Measurements from ENCODE around the gene SLC20A1.

Gene SLC20A1

GRCh38 chr2:112687522-112687921, 41.8 kb downstream of the SLC20A1 start:
- Histone ChIP-seq H3K4me1 (ENCODE audit: low read length) (peaks cover 30% of the 10 kb centered on the region), H3K79me2 (ENCODE audit: low read length) (no peaks in the 10 kb centered on the region), H3K36me3 (replicated peaks; ENCODE audit: insufficient read depth, low read length) (no peaks in the 10 kb centered on the region), H3K27me3 (replicated peaks; ENCODE audit: insufficient read depth, low read length) (no peaks in the 10 kb centered on the region), H3K9me2 (replicated peaks; ENCODE audit: insufficient read depth, low read length) (no peaks in the 10 kb centered on the region), H4K20me1 (ENCODE audit: insufficient read depth, low read length) (no peaks in the 10 kb centered on the region), H3K4me3 (ENCODE audit: low read length) (no peak overlapping the region), H3K9me3 (replicated peaks; ENCODE audit: insufficient read depth, low read length) (no peaks in the 10 kb centered on the region), H2AFZ (ENCODE audit: low read length) (no peak overlapping the region), H3F3A (ENCODE audit: insufficient read depth, low read length) (peaks cover 19% of the 10 kb centered on the region), H3K27ac (ENCODE audit: low read length) (no peak overlapping the region), H3K9ac (ENCODE audit: low read length) (no peak overlapping the region), H3K4me2 (ENCODE audit: low read depth, low read length) (no peak overlapping the region)
- no peak for DNase-seq
- TF ChIP-seq EZH2phosphoT487 (IDR thresholded peaks at IDR 0.05; ENCODE audit: low read length) (no peak), EZH2 (optimal IDR thresholded peaks at IDR 0.05; ENCODE audit: low read depth, low read length) (no peak), CTCF (IDR thresholded peaks at IDR 0.05; ENCODE audit: low read length) (no peak)

- Histone ChIP-seq H4K20me1 (ENCODE audit: insufficient read depth, low read length) (no peaks in the 10 kb centered on the region), H3K27ac (ENCODE audit: low read length) (no peak overlapping the region), H3K9me3 (replicated peaks; ENCODE audit: insufficient read depth, low read length) (no peaks in the 10 kb centered on the region), H3K36me3 (replicated peaks; ENCODE audit: insufficient read depth, low read length) (no peaks in the 10 kb centered on the region), H3K79me2 (ENCODE audit: low read length) (no peaks in the 10 kb centered on the region), H3K27me3 (replicated peaks; ENCODE audit: insufficient read depth, low read length) (no peaks in the 10 kb centered on the region), H3K9me2 (replicated peaks; ENCODE audit: insufficient read depth, low read length) (no peaks in the 10 kb centered on the region), H3K4me3 (ENCODE audit: low read length) (no peak overlapping the region), H3F3A (ENCODE audit: insufficient read depth, low read length) (peaks cover 23% of the 10 kb centered on the region), H3K4me2 (ENCODE audit: low read depth, low read length) (no peak overlapping the region), H3K4me1 (ENCODE audit: low read length) (peaks cover 38% of the 10 kb centered on the region), H3K9ac (ENCODE audit: low read length) (no peak overlapping the region), H2AFZ (ENCODE audit: low read length) (no peak overlapping the region)
- no peak for DNase-seq
- no peak for TF ChIP-seq CTCF (IDR thresholded peaks at IDR 0.05; ENCODE audit: low read length)
- TF ChIP-seq EZH2 (optimal IDR thresholded peaks at IDR 0.05; ENCODE audit: low read depth, low read length): no peak
- TF ChIP-seq EZH2phosphoT487 (IDR thresholded peaks at IDR 0.05; ENCODE audit: low read length): no peak
These were observed 42.5 kb downstream of the SLC20A1 start for GRCh38 chr2:112688086-112688880.

- TF ChIP-seq EZH2phosphoT487 (IDR thresholded peaks at IDR 0.05; ENCODE audit: low read length): no peak
- TF ChIP-seq CTCF (IDR thresholded peaks at IDR 0.05; ENCODE audit: low read length): peak; percentile 64
- Histone ChIP-seq H3K9ac (ENCODE audit: low read length) (no peak overlapping the region; the same call in 1 of the 2 replicates), H3K27me3 (replicated peaks; ENCODE audit: insufficient read depth, low read length) (no peaks in the 10 kb centered on the region), H4K20me1 (ENCODE audit: insufficient read depth, low read length) (no peaks in the 10 kb centered on the region), H3K4me1 (ENCODE audit: low read length) (peaks cover 31% of the 10 kb centered on the region), H3K9me3 (replicated peaks; ENCODE audit: insufficient read depth, low read length) (no peaks in the 10 kb centered on the region), H2AFZ (ENCODE audit: low read length) (peak overlapping the region; percentile 63), H3K4me2 (ENCODE audit: low read depth, low read length) (peak overlapping the region; percentile 44), H3K9me2 (replicated peaks; ENCODE audit: insufficient read depth, low read length) (no peaks in the 10 kb centered on the region), H3F3A (ENCODE audit: insufficient read depth, low read length) (peaks cover 23% of the 10 kb centered on the region), H3K27ac (ENCODE audit: low read length) (no peak overlapping the region), H3K36me3 (replicated peaks; ENCODE audit: insufficient read depth, low read length) (no peaks in the 10 kb centered on the region), H3K79me2 (ENCODE audit: low read length) (no peaks in the 10 kb centered on the region), H3K4me3 (ENCODE audit: low read length) (peak overlapping the region; percentile 7)
- peak; percentile 64 for DNase-seq
These were observed 45.2 kb downstream of the SLC20A1 start for GRCh38 chr2:112690853-112691401.
